Mucosa of descending colon (tissue), 3 donors: ENCODE data around the gene RTEL1. TPM values are rescaled to one million over a fixed set of nuclear protein-coding genes. Genes with fewer than 3 reads are reported as not detected.
"Not testable (repeated sequence)": the region's sequence is repeated elsewhere in the genome, so short reads cannot be mapped to it uniquely, and the experiment has no call there.

Experiments used
- ATAC-seq: fragments of 200-7000 bp; cut with Tn5 transposase; one replicate; pipeline ENCODE4 v1.9.1; 2020; ENCODE audit warnings: mild to moderate bottlenecking, moderate library complexity
- DNase-seq, 3 donors: peaks; one replicate each; pipeline ENCODE4 v3.0.0-alpha.2; 2020
- H3K36me3 ChIP-seq: fragments of 200-600 bp; one replicate; pipeline ENCODE4 v1.8.0; 2021; ENCODE audit warnings: low read depth, mild to moderate bottlenecking
- H3K4me1 ChIP-seq: fragments of 200-600 bp; one replicate; pipeline ENCODE4 v1.8.0; 2021; ENCODE audit warnings: low read depth, mild to moderate bottlenecking
- H3K4me3 ChIP-seq: fragments of 200-600 bp; one replicate; pipeline ENCODE4 v1.8.0; 2021; ENCODE audit warnings: mild to moderate bottlenecking
- H3K9me3 ChIP-seq: fragments of 200-600 bp; one replicate; pipeline ENCODE4 v1.8.0; 2021; ENCODE audit warnings: mild to moderate bottlenecking
- CTCF ChIP-seq: fragments of 200-600 bp; IDR thresholded peaks from one replicate; pipeline ENCODE4 v1.8.0; 2022; ENCODE audit warnings: antibody characterized with exemption, mild to moderate bottlenecking
- intact Hi-C, 2 donors: fragments of 100-400 bp; cut with DNase I in 1 of 2; cut with micrococcal nuclease in 1 of 2; formaldehyde crosslinking; loops; one replicate each; pipeline versions ENCODE4 v1.11.0 to v1.11.1; 2022; cut with DNase I, micrococcal nuclease
- total RNA-seq, 3 donors: library from RNA; stranded (reverse); fragmentation: NEBNext Ultra II Directional in 2 of 3; extraction: Animal tissue kit (Norgen Biotek cat#: 25700) in 2 of 3; gene quantifications; one replicate each; pipeline versions ENCODE4 v1.2.1 to v1.2.4, GENCODE V29; 2021 to 2023
- donor health status: DM: no; HTN: no; CAD: no; lungs with moderate emphysema.
- donor health status: DM: no; HTN: no; CAD: no.
- donor health status: DM: no; HTN: yes; CAD: no.

RTEL1 gene
- total RNA-seq, 3 donors from 2014 or later: 23.5 to 42.8 (median 34.2) TPM

GRCh38 chr20:63645218-63645617 is 12.9 kb upstream of the RTEL1 start:
- Histone ChIP-seq H3K36me3 (no peaks in the 10 kb centered on the region), H3K9me3 (no peaks in the 10 kb centered on the region), H3K4me3 (no peak overlapping the region), H3K4me1 (peaks cover 4% of the 10 kb centered on the region)
- ATAC-seq (no peak), DNase-seq (peak in 1 of 3 donors; percentile 37)
- TF ChIP-seq CTCF: no peak
- intact Hi-C loops: loop anchor here in 1 of 2 donors (5.0 kb wide), 1 partner anchor 212 kb away; no protein-coding TSS in a partner anchor

GRCh38 chr20:63648190-63648589 is 9.9 kb upstream of the RTEL1 start:
- intact Hi-C loops: loop anchor here in 1 of 2 donors (5.0 kb wide), 1 partner anchor 209 kb away; no protein-coding TSS in a partner anchor
- no peak for TF ChIP-seq CTCF
- ATAC-seq: no peak

GRCh38 chr20:63648895-63649589 is 9.1 kb upstream of the RTEL1 start:
- Histone ChIP-seq H3K36me3 (no peaks in the 10 kb centered on the region), H3K4me3 (no peak overlapping the region), H3K9me3 (no peaks in the 10 kb centered on the region), H3K4me1 (peaks cover 15% of the 10 kb centered on the region)
- no peak for ATAC-seq
- intact Hi-C loops: loop anchor here in 1 of 2 donors (5.0 kb wide), 1 partner anchor 208 kb away; no protein-coding TSS in a partner anchor
- no peak for DNase-seq
- no peak for TF ChIP-seq CTCF

More at GRCh38 chr20:63648190-63648589, 9.9 kb upstream of the RTEL1 start:
- Histone ChIP-seq H3K4me1 (peaks cover 9% of the 10 kb centered on the region), H3K36me3 (no peaks in the 10 kb centered on the region), H3K9me3 (no peaks in the 10 kb centered on the region), H3K4me3 (no peak overlapping the region)
- no peak for DNase-seq

GRCh38 chr20:63650486-63650885 is 7.6 kb upstream of the RTEL1 start:
- H3K4me1 ChIP-seq: peaks cover 19% of the 10 kb centered on the region
- H3K9me3 ChIP-seq, H3K36me3 ChIP-seq, DNase-seq, intact Hi-C loops, H3K4me3 ChIP-seq, ATAC-seq: not testable (repeated sequence)

GRCh38 chr20:63651942-63652191 is 6.2 kb upstream of the RTEL1 start:
- H3K4me3 ChIP-seq: no peak overlapping the region
- no peaks in the 10 kb centered on the region for H3K9me3 ChIP-seq
- TF ChIP-seq CTCF: no peak
- no peak for DNase-seq
- intact Hi-C loops: no loop called here
- ATAC-seq: peak; percentile 20
- H3K4me1 ChIP-seq: peaks cover 19% of the 10 kb centered on the region
- H3K36me3 ChIP-seq: no peaks in the 10 kb centered on the region

- ATAC-seq (peak; percentile 7), DNase-seq (no peak)
- intact Hi-C loops: no loop called here
- Histone ChIP-seq H3K36me3 (no peaks in the 10 kb centered on the region), H3K4me1 (peaks cover 19% of the 10 kb centered on the region), H3K9me3 (no peaks in the 10 kb centered on the region), H3K4me3 (no peak overlapping the region)
- TF ChIP-seq CTCF: no peak
Measured at GRCh38 chr20:63652192-63652980, 5.7 kb upstream of the RTEL1 start.
